HepG2 (cell line): ENCODE results near the gene SHROOM1. TPM values are rescaled to one million over a fixed set of nuclear protein-coding genes. Genes with fewer than 3 reads are reported as not detected.

ENCODE experiments used
- ATAC-seq: fragments of 200-7000 bp; cut with Tn5 transposase; 3 replicates; pipeline ENCODE4 v1.9.1; 2020; ENCODE audit warnings: mild to moderate bottlenecking, moderate library complexity
- BruUV-seq: library from RNA; stranded (reverse); fragments of 400-500 nt; replicated peaks from 2 replicates; lab custom pipeline; 2021; lab: Mats Ljungman, UMichigan
- CTCF ChIA-PET: fragments of 300-600 bp; formaldehyde crosslinking; extraction: SDS; loops from one replicate; lab custom pipeline; 2021; ENCODE audit warnings: low total read pairs, inconsistent platforms, low intra/inter-chr PET ratio; lab: Yijun Ruan, JAX
- POLR2A ChIA-PET: fragments of 350-600 bp; sonication (Branson Sonifier 250); formaldehyde crosslinking; loops from one replicate; lab custom pipeline; 2020; ENCODE audit warnings: antibody characterized with exemption, inconsistent platforms; lab: Yijun Ruan, JAX
- DNase-seq: peaks from one replicate; pipeline ENCODE4 v3.0.0-alpha.2; 2015; ENCODE audit warnings: low spot score
- FAIRE-seq: peaks from 3 replicates; lab custom pipeline; 2011; peaks lifted over from hg19 to GRCh38; lab: Jason Lieb, UNC
- H2AFZ ChIP-seq: one replicate; pipeline ENCODE4 v1.6.1; 2011; ENCODE audit warnings: low read length, inconsistent platforms
- H3K27ac ChIP-seq: fragments of 300-600 bp; 3 replicates; pipeline ENCODE4 v1.8.0; 2011; ENCODE audit warnings: mixed run types, mild to moderate bottlenecking, mixed read lengths, low read length, inconsistent platforms; ENCODE audit not compliant: insufficient read depth; ENCODE audit errors: extremely low read length
- H3K27me3 ChIP-seq, 2 experiments: fragments of 200-600 bp in 1 of 2; 2 replicates in 1 of 2; 3 replicates in 1 of 2; pipeline versions ENCODE4 v1.6.0 to v1.8.0; 2011; ENCODE audit warnings: low read length in 2 of 2, mild to moderate bottlenecking in 2 of 2, moderate library complexity in 2 of 2, inconsistent platforms in 1 of 2; ENCODE audit not compliant: insufficient read depth in 2 of 2, control insufficient read depth in 1 of 2
- H3K36me3 ChIP-seq, 2 experiments: fragments of 200-600 bp in 1 of 2; replicated peaks in 1 of 2; 2 replicates in 1 of 2; 3 replicates in 1 of 2; pipeline versions ENCODE4 v1.5.1 to v1.8.0; 2011; ENCODE audit warnings: low read length in 2 of 2, inconsistent platforms in 1 of 2; ENCODE audit not compliant: insufficient read depth in 2 of 2, control insufficient read depth in 1 of 2
- H3K4me1 ChIP-seq: 2 replicates; pipeline ENCODE4 v1.5.1; 2012; ENCODE audit warnings: low read length, inconsistent platforms; ENCODE audit not compliant: insufficient read depth
- H3K4me2 ChIP-seq: 2 replicates; pipeline ENCODE4 v1.6.0; 2011; ENCODE audit warnings: low read depth, low read length, inconsistent platforms
- H3K4me3 ChIP-seq, 3 experiments: fragments of 200-600 bp in 1 of 3; sonication (generic), shearing (Covaris generic) in 1 of 3; replicated peaks in 1 of 3; 2 replicates each; pipeline ENCODE4 v1.5.1; 2011 to 2016; ENCODE audit warnings: low read length in 3 of 3, inconsistent platforms in 2 of 3, low read depth in 2 of 3, mild to moderate bottlenecking in 2 of 3, control low read depth in 1 of 3, mixed read lengths in 1 of 3; ENCODE audit not compliant: insufficient read depth in 1 of 3
- H3K79me2 ChIP-seq: one replicate; pipeline ENCODE4 v1.6.1; 2011; ENCODE audit warnings: low read length, inconsistent platforms; ENCODE audit not compliant: insufficient read depth
- H3K9ac ChIP-seq: 2 replicates; pipeline ENCODE4 v1.6.0; 2011; ENCODE audit warnings: mild to moderate bottlenecking, low read depth, low read length, inconsistent platforms; ENCODE audit not compliant: insufficient read depth
- H3K9me3 ChIP-seq: 2 replicates; pipeline ENCODE4 v1.5.1; 2012; ENCODE audit warnings: mild to moderate bottlenecking, low read length
- H4K20me1 ChIP-seq: 2 replicates; pipeline ENCODE4 v1.6.0; 2011; ENCODE audit warnings: inconsistent platforms, mild to moderate bottlenecking, low read length, moderate library complexity; ENCODE audit not compliant: insufficient read depth
- CENPT ChIP-seq: sonication (generic); formaldehyde crosslinking; IDR thresholded peaks from 2 replicates; pipeline ENCODE4 v1.8.0; 2022; ENCODE audit warnings: low read depth, mild to moderate bottlenecking, moderate library complexity, missing genetic modification reagents
- EP300 ChIP-seq, 3 experiments: sonication (generic) in 1 of 3; formaldehyde crosslinking in 1 of 3; IDR thresholded peaks; 2 replicates each; pipeline versions ENCODE4 v1.5.1 to v1.6.1; 2011 to 2020; ENCODE audit warnings: low read depth in 2 of 3, low read length in 2 of 3, borderline replicate concordance in 1 of 3, improper control_type of control experiment in 1 of 3, mild to moderate bottlenecking in 1 of 3, missing genetic modification reagents in 1 of 3, moderate library complexity in 1 of 3
- HBP1 ChIP-seq: IDR thresholded peaks from 2 replicates; pipeline ENCODE4 v1.6.1; 2016; ENCODE audit warnings: low read depth, control low read depth
- KDM5A ChIP-seq: fragments of 200-600 bp; sonication (generic); IDR thresholded peaks from 2 replicates; pipeline ENCODE4 v1.7.0; 2018; ENCODE audit warnings: antibody characterized with exemption, mild to moderate bottlenecking, low read length, borderline replicate concordance
- MIXL1 ChIP-seq: IDR thresholded peaks from 2 replicates; pipeline ENCODE4 v1.6.1; 2016
- NR2F2 ChIP-seq: IDR thresholded peaks from 2 replicates; pipeline ENCODE4 v1.6.1; 2012; ENCODE audit warnings: low read depth, inconsistent platforms, borderline replicate concordance
- PATZ1 ChIP-seq: sonication (generic); formaldehyde crosslinking; IDR thresholded peaks from 2 replicates; pipeline ENCODE4 v1.4.0; 2020; ENCODE audit warnings: missing genetic modification reagents
- SNRNP70 ChIP-seq: fragments of 200-400 bp; formaldehyde crosslinking; IDR thresholded peaks from 2 replicates; pipeline ENCODE4 v1.6.1; 2017; ENCODE audit warnings: mild to moderate bottlenecking, low read depth, low read length, moderate library complexity
- SP1 ChIP-seq, 2 experiments: fragments of 450-650 bp in 1 of 2; sonication (generic) in 1 of 2; formaldehyde crosslinking in 1 of 2; IDR thresholded peaks; 2 replicates each; pipeline versions ENCODE4 v1.4.0 to v1.6.1; 2016 to 2020; ENCODE audit warnings: missing genetic modification reagents in 1 of 2
- SSRP1 ChIP-seq: IDR thresholded peaks from 2 replicates; pipeline ENCODE4 v1.6.1; 2016; ENCODE audit warnings: control low read depth
- YY1 ChIP-seq: IDR thresholded peaks from 2 replicates; pipeline ENCODE4 v1.6.1; 2011; ENCODE audit warnings: low read length, low read depth, moderate library complexity, mild to moderate bottlenecking; ENCODE audit not compliant: insufficient read depth, insufficient replicate concordance
- ZBTB42 ChIP-seq: sonication (generic); formaldehyde crosslinking; IDR thresholded peaks from 2 replicates; pipeline ENCODE4 v1.5.0; 2020; ENCODE audit warnings: mild to moderate bottlenecking, missing genetic modification reagents
- ZNF124 ChIP-seq: sonication (generic); formaldehyde crosslinking; IDR thresholded peaks from 2 replicates; pipeline ENCODE4 v1.4.0; 2020; ENCODE audit warnings: missing genetic modification reagents
- ZNF180 ChIP-seq: sonication (generic); formaldehyde crosslinking; IDR thresholded peaks from 2 replicates; pipeline ENCODE4 v1.4.0; 2020; ENCODE audit warnings: low read depth, missing genetic modification reagents, borderline replicate concordance
- ZNF678 ChIP-seq: sonication (generic); formaldehyde crosslinking; IDR thresholded peaks from 2 replicates; pipeline ENCODE4 v1.4.0; 2020; ENCODE audit warnings: mild to moderate bottlenecking, missing genetic modification reagents
- ZNF775 ChIP-seq: sonication (generic); formaldehyde crosslinking; IDR thresholded peaks from 2 replicates; pipeline ENCODE4 v1.4.0; 2020; ENCODE audit warnings: missing genetic modification reagents, mild to moderate bottlenecking, moderate library complexity, borderline replicate concordance
- ZNF780A ChIP-seq: sonication (generic); formaldehyde crosslinking; IDR thresholded peaks from 2 replicates; pipeline ENCODE4 v1.8.0; 2022; ENCODE audit warnings: mild to moderate bottlenecking, missing genetic modification reagents, moderate library complexity
- WGBS: methylation state at CpG from one replicate; pipeline ENCODE4 v1.1.6; 2017; ENCODE audit warnings: low lambda C conversion rate; 5-methylcytosine and 5-hydroxymethylcytosine counted together
- in situ Hi-C: cut with HindIII; loops from 2 replicates; pipeline ENCODE4 v1.10.0; 2017; ENCODE audit warnings: low pct_unique_long_range_greater_than_20kb; ENCODE audit not compliant: extremely low pct_ligation_motif_present
- intact Hi-C: fragments of 100-400 bp; cut with micrococcal nuclease; formaldehyde crosslinking; loops from one replicate; pipeline ENCODE4 v1.10.0; 2022; ENCODE audit not compliant: unreplicated experiment
- polyA plus RNA-seq, 8 experiments: library from polyadenylated mRNA; depleted of rRNA in 3 of 8; stranded (reverse) in 7 of 8; unstranded in 1 of 8; fragments of >200 nt; fragmentation: Illumina TruSeq in 4 of 8; extraction: Trizol in 4 of 8; gene quantifications; 2 replicates each; pipeline versions ENCODE4 v1.2.1 to v1.2.3, GENCODE V29; 2011 to 2016; ENCODE audit warnings: low read depth in 4 of 8, missing spikeins in 1 of 8, mixed read lengths in 1 of 8; ENCODE audit not compliant: insufficient read depth in 1 of 8
- total RNA-seq, 5 experiments: library from RNA; depleted of rRNA; stranded (reverse); fragments of >200 nt; fragmentation: Illumina TruSeq; extraction: Trizol; gene quantifications; 2 replicates each; pipeline ENCODE4 v1.2.3, GENCODE V29; 2016; ENCODE audit warnings: low read depth in 1 of 5
- TF ChIP-seq, protein P1 (sequence below): sonication (generic); formaldehyde crosslinking; conservative IDR thresholded peaks from 2 replicates; pipeline ENCODE4 v1.8.1; 2023; ENCODE audit warnings: missing genetic modification reagents

Gene SHROOM1
- total and polyA plus RNA-seq, 2 of the 13 experiments (the other 11 are each of a cell fraction or from before 2014, with no cell fraction given), result 18.2 to 25.7 TPM

- Histone ChIP-seq H3K4me2 (peak overlapping the region; percentile 93), H3K27ac (peak overlapping the region; percentile 90), H3K79me2 (peaks cover 37% of the 10 kb centered on the region), H3K4me3 (peak overlapping the region; percentile 79 to 94 (median 93)), H4K20me1 (no peaks in the 10 kb centered on the region), H3K9ac (peak overlapping the region; percentile 96), H2AFZ (no peak overlapping the region), H3K27me3 (no peaks in the 10 kb centered on the region), H3K4me1 (peaks cover 61% of the 10 kb centered on the region), H3K36me3 (peaks cover 3 to 15% of the 10 kb centered on the region in 2 experiments; a peak in 4 of 5 replicates), H3K9me3 (no peaks in the 10 kb centered on the region)
- ChIA-PET POLR2A (interaction anchor here (1.0 to 6.6 kb wide), 10 partner anchors 9 to 221 kb away, joined by 3 to 91 read pairs (median 24); partner anchors contain the start of genes GDF9, HSPA4, KIF3A and LEAP2), CTCF (interaction anchor here (1.1 to 3.1 kb wide), 4 partner anchors 35 to 75 kb away, joined by 3 to 39 read pairs (median 6); partner anchors contain the start of genes GDF9 and UQCRQ)
- WGBS, result 0% methylated on average over 4 of the region's 75 CpGs
- no peak for FAIRE-seq
- peak; percentile 56 for DNase-seq
- ATAC-seq, result peak; percentile 87
- BruUV-seq, result no TSS peak
- intact Hi-C loops (loop anchor here (1.0 kb wide), 2 partner anchors 36 to 53 kb away; partner anchors contain the start of genes GDF9 and UQCRQ), in situ Hi-C loops (loop anchor here (5.0 kb wide), 1 partner anchor 42 kb away; the partner anchor contains the start of gene LEAP2)
- no peak; the same call in 1 of the 2 replicates for TF ChIP-seq SSRP1 (CRISPR knock-in tag)
- no peak for TF ChIP-seq SNRNP70
- TF ChIP-seq ZNF775, result no peak
- no peak; a peak in 1 of 4 replicates for TF ChIP-seq EP300 (IDR thresholded peaks at IDR 0.05; ENCODE audit: low read depth in 2 of 2, low read length in 2 of 2)
- TF ChIP-seq EP300 (CRISPR knock-in tag; IDR thresholded peaks at IDR 0.05; ENCODE audit: borderline replicate concordance), result no peak
- 0 out of 2 replicates have a peak, but pooled peaks have one; percentile 29 for TF ChIP-seq PATZ1 (CRISPR knock-in tag)
- no peak for TF ChIP-seq MIXL1 (CRISPR knock-in tag)
- peak; percentile 79 for TF ChIP-seq YY1
- TF ChIP-seq HBP1, result peak; percentile 33; the same call in 1 of the 2 replicates
- TF ChIP-seq ZNF678 (CRISPR knock-in tag), result no peak
- no peak for TF ChIP-seq ZBTB42
- TF ChIP-seq NR2F2, result no peak
- TF ChIP-seq CENPT, result no peak
- TF ChIP-seq ZNF780A (CRISPR knock-in tag), result 0 out of 2 replicates have a peak, but pooled peaks have one; percentile 49
- no peak for TF ChIP-seq SP1 (IDR thresholded peaks at IDR 0.05)
- TF ChIP-seq SP1 (CRISPR knock-in tag; IDR thresholded peaks at IDR 0.05), result no peak
- TF ChIP-seq KDM5A, result no peak
- TF ChIP-seq ZNF180, result 0 out of 2 replicates have a peak, but pooled peaks have one; percentile 22
- no peak for TF ChIP-seq ZNF124 (CRISPR knock-in tag)
- TF ChIP-seq, protein P1, sequence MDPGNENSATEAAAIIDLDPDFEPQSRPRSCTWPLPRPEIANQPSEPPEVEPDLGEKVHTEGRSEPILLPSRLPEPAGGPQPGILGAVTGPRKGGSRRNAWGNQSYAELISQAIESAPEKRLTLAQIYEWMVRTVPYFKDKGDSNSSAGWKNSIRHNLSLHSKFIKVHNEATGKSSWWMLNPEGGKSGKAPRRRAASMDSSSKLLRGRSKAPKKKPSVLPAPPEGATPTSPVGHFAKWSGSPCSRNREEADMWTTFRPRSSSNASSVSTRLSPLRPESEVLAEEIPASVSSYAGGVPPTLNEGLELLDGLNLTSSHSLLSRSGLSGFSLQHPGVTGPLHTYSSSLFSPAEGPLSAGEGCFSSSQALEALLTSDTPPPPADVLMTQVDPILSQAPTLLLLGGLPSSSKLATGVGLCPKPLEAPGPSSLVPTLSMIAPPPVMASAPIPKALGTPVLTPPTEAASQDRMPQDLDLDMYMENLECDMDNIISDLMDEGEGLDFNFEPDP, result no peak
Measured at GRCh38 chr5:132829742-132830435, 558 bp downstream of the SHROOM1 start.
